CD4-positive, alpha-beta T cell treated with Interleukin-1 beta for 1 hour (primary cell): ENCODE results near the gene CNTF.

ENCODE experiments used
- DNase-seq, 2 donors: peaks; one replicate each; pipeline ENCODE4 v3.0.0-alpha.2; 2020 to 2022

The CNTF gene

GRCh38 chr11:58645854-58646253 lies 23.4 kb downstream of the CNTF start:
- DNase-seq: no peak

DNA sequence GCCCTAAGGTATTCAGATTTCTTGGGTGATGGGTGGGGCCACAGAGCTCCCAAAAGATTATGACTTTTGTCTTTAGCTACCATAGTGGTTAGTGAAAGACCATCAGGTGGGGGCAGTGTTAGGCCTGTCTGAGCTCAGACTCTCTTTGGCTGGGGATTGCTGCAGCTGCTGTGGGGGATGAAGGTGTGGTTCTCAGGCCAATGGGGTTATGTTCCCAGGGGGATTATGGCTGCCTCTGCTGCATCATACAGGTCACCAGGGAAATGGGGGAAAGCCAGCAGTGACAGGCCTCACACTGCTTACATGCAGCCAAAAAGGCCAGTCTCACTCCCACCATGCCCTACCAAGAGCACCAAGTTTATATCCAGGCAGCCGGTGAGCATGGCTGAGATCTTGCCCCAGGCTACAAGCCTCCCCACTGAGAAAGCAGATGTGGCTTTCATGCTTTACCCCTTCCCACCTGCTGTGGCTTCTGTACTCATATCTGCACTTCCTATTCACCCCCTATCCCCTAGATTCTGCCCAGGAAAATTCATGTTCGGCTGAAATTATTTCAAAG lies 24.8 kb downstream of the CNTF start:
- peak in 1 of 2 donors; percentile 7 for DNase-seq

DNA sequence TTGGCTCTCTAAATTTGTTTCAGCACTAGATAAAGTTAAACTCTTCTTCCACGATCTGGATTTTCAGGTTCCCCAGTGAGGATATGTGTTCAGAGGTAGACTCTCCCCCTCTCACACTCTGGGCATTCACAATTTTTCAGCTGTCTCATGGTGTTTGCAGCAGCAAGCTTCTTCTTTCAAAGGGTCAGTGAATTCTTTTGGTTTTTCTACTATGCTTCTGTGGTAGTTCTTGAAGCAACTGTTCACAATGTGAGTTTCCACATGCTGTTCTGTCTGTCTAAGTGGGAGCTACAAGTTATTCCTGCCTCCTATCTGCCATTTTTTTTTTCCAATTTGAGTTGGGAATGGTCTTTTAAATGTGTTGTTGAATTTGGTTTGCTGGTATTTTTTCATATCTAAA lies 25.4 kb downstream of the CNTF start:
- DNase-seq: no peak

- DNase-seq: no peak
These were observed 27.2 kb downstream of the CNTF start for GRCh38 chr11:58649623-58650022.

GRCh38 chr11:58650496-58650895 lies 28.0 kb downstream of the CNTF start:
- DNase-seq: no peak

- DNase-seq: no peak
These were observed 30.3 kb downstream of the CNTF start for GRCh38 chr11:58652726-58653280.

GRCh38 chr11:58654079-58654907 lies 31.8 kb downstream of the CNTF start:
- DNase-seq: peak; percentile 69 to 73

DNA sequence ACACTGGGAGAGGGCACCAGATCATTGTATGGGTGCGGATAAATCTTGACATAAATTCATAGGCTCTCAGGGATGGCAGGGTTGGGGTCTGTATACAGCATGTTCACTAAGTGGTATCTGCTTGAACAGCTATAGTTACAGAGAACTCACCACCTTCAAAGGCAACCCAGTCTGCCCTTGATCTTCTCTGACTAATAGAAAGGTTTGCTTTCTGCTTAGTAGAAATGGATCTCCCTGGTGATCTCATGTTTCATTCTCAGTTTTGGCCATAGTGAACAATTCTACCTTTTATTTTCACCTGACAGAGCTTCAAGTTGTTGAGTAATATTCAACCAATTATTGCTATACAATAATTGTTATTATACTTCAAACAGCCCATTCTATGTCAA lies 32.4 kb downstream of the CNTF start:
- DNase-seq: no peak

DNA sequence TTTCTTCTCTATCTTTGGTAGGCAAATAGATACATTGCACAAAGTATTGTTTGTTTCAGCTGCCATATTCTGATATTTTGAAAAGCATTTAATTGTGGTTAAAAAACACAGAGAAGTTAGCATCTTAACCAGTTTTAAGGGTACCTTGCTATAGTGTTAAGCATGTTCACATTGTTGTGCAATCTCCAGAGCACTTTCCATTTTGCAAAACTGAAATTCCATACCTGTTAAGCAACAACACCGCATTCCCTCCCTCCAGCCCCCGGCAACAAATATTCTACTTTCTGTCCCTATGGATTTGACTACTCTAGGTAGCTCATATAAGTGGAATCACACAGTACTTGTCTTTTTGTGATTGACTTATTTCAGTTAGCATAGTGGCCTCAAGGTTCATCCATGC lies 33.9 kb downstream of the CNTF start:
- DNase-seq: no peak

DNA sequence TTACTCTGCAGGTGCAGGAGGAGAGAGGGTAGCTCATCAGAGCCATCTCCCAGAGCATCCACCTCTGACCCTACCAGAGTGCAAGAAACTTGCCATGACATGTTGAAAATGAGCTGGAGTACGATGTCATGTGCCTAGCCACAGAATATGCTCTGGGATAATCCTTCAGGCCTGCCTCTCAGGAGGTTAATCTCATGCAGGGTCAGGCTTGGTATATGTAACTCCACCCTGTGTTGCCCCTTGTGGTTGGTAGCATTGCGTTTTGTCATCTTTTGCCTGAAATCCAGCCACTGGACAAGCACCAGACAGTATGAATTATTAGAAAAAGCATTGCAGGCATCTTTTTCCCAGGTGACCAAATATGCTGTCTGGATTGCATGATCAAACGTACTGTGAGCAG lies 36.2 kb downstream of the CNTF start:
- DNase-seq: no peak

DNA sequence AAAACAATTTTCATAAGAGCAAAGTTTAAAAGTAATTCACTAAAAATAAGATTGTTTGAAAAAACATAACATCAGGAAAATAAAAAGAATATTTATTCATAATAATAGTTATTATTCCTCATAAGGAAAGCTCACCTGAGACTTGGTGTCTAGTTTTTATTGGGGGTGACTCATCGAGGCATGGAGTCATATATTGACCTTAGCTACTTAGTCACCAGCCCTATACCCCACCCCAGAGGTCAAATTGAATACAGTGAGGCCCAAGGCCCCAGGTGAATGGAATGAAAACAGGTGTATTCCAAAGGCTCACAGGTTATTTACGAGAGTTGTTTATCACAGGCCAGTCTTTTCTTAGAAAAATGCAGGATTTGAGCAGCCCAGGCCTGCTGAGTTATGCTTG lies 36.9 kb downstream of the CNTF start:
- no peak for DNase-seq

- no peak for DNase-seq
These were observed 37.6 kb downstream of the CNTF start for GRCh38 chr11:58659910-58660570.

- no peak for DNase-seq
These were observed 49.6 kb downstream of the CNTF start for GRCh38 chr11:58671983-58672633.

- DNase-seq: no peak
These were observed 52.1 kb downstream of the CNTF start for GRCh38 chr11:58674609-58675008.
